WTC11 (cell line): ENCODE data around the gene CRIP1. TPM values are rescaled to one million over a fixed set of nuclear protein-coding genes. Genes with fewer than 3 reads are reported as not detected.
A peak's percentile ranks its signal among the peaks of the same experiment; 100 is the strongest.

Experiments
- ATAC-seq: fragments of 200-7000 bp; cut with Tn5 transposase; 2 replicates; pipeline ENCODE4 v1.10.0; 2021; ENCODE audit warnings: mild to moderate bottlenecking, moderate library complexity
- CTCF ChIA-PET: fragments of 300-600 bp; sonication (Branson Sonifier 250); formaldehyde crosslinking; loops from one replicate; lab custom pipeline; 2021; ENCODE audit warnings: antibody characterized with exemption; lab: Charles Lee
- POLR2A ChIA-PET: fragments of 350-600 bp; sonication (Branson Sonifier 250); formaldehyde crosslinking; loops from one replicate; lab custom pipeline; 2021; ENCODE audit warnings: antibody characterized with exemption; lab: Charles Lee
- DNase-seq: peaks from one replicate; pipeline ENCODE4 v3.0.0; 2021; ENCODE audit warnings: low spot score
- H3K27ac Mint-ChIP-seq: 2 replicates; pipeline ENCODE4 v1.8.0; 2021; ENCODE audit warnings: mixed read lengths
- H3K27me3 Mint-ChIP-seq: 2 replicates; pipeline ENCODE4 v1.8.0; 2021; ENCODE audit warnings: low read depth, mild to moderate bottlenecking, moderate library complexity, mixed read lengths
- H3K36me3 Mint-ChIP-seq: 2 replicates; pipeline ENCODE4 v1.8.0; 2021; ENCODE audit warnings: mixed read lengths
- H3K4me1 Mint-ChIP-seq: 2 replicates; pipeline ENCODE4 v1.8.0; 2022; ENCODE audit warnings: mixed read lengths
- H3K4me3 Mint-ChIP-seq: 2 replicates; pipeline ENCODE4 v1.8.0; 2021; ENCODE audit warnings: mild to moderate bottlenecking, moderate library complexity, mixed read lengths
- H3K9me3 Mint-ChIP-seq: 2 replicates; pipeline ENCODE4 v1.8.0; 2021; ENCODE audit warnings: mixed read lengths
- CBFB ChIP-seq: sonication (generic); formaldehyde crosslinking; IDR thresholded peaks from 2 replicates; pipeline ENCODE4 v1.8.1; 2022; ENCODE audit warnings: mild to moderate bottlenecking, low read depth, missing genetic modification reagents
- EMX1 ChIP-seq: fragments of 250-450 bp; sonication (Bioruptor Pico); IDR thresholded peaks from 2 replicates; pipeline ENCODE4 v1.8.0; 2021; ENCODE audit warnings: mild to moderate bottlenecking
- FOXP1 ChIP-seq: sonication (generic); formaldehyde crosslinking; IDR thresholded peaks from 2 replicates; pipeline ENCODE4 v1.8.0; 2022; ENCODE audit warnings: missing genetic modification reagents, mild to moderate bottlenecking, moderate library complexity, borderline replicate concordance
- HMGA2 ChIP-seq: fragments of 250-450 bp; sonication (Bioruptor Pico); IDR thresholded peaks from 2 replicates; pipeline ENCODE4 v1.4.0; 2021; ENCODE audit warnings: mild to moderate bottlenecking, moderate library complexity
- JAZF1 ChIP-seq: fragments of 250-450 bp; sonication (Bioruptor Pico); IDR thresholded peaks from 2 replicates; pipeline ENCODE4 v1.9.0; 2021; ENCODE audit warnings: moderate library complexity, mild to moderate bottlenecking, inconsistent platforms
- KAT7 ChIP-seq: sonication (generic); formaldehyde crosslinking; IDR thresholded peaks from 2 replicates; pipeline ENCODE4 v1.8.1; 2023; ENCODE audit warnings: missing genetic modification reagents, mild to moderate bottlenecking, borderline replicate concordance
- MYBL2 ChIP-seq: sonication (generic); formaldehyde crosslinking; IDR thresholded peaks from 2 replicates; pipeline ENCODE4 v1.8.1; 2023; ENCODE audit warnings: mild to moderate bottlenecking, moderate library complexity, missing genetic modification reagents
- NR2C2 ChIP-seq: sonication (generic); formaldehyde crosslinking; IDR thresholded peaks from 2 replicates; pipeline ENCODE4 v1.8.0; 2022; ENCODE audit warnings: mild to moderate bottlenecking, missing genetic modification reagents
- NR3C1 ChIP-seq: sonication (generic); formaldehyde crosslinking; conservative IDR thresholded peaks from 2 replicates; pipeline ENCODE4 v1.8.1; 2023; ENCODE audit warnings: low read depth, mild to moderate bottlenecking, missing genetic modification reagents
- OVOL2 ChIP-seq: fragments of 250-450 bp; sonication (Bioruptor Pico); IDR thresholded peaks from 2 replicates; pipeline ENCODE4 v1.9.0; 2021; ENCODE audit warnings: mild to moderate bottlenecking, borderline replicate concordance
- SP1 ChIP-seq: sonication (generic); formaldehyde crosslinking; conservative IDR thresholded peaks from 2 replicates; pipeline ENCODE4 v1.8.1; 2022; ENCODE audit warnings: missing genetic modification reagents
- TCF7 ChIP-seq: sonication (generic); formaldehyde crosslinking; IDR thresholded peaks from 2 replicates; pipeline ENCODE4 v1.8.0; 2022; ENCODE audit warnings: mild to moderate bottlenecking, low read depth, missing genetic modification reagents, moderate library complexity
- TP53 ChIP-seq: sonication (generic); formaldehyde crosslinking; IDR thresholded peaks from 2 replicates; pipeline ENCODE4 v1.8.1; 2023; ENCODE audit warnings: mild to moderate bottlenecking, missing genetic modification reagents
- ZNF138 ChIP-seq: sonication (generic); formaldehyde crosslinking; conservative IDR thresholded peaks from 2 replicates; pipeline ENCODE4 v1.8.1; 2022; ENCODE audit warnings: mild to moderate bottlenecking, moderate library complexity, missing genetic modification reagents
- ZNF232 ChIP-seq: sonication (generic); formaldehyde crosslinking; IDR thresholded peaks from 2 replicates; pipeline ENCODE4 v1.8.0; 2022; ENCODE audit warnings: mild to moderate bottlenecking, missing genetic modification reagents
- total RNA-seq: library from RNA; stranded (reverse); gene quantifications from 3 replicates; pipeline ENCODE4 v1.2.3, GENCODE V29; 2021
- TF ChIP-seq, protein P1 (sequence below): sonication (generic); formaldehyde crosslinking; IDR thresholded peaks from 2 replicates; pipeline ENCODE4 v1.8.0; 2022; ENCODE audit warnings: mild to moderate bottlenecking, missing genetic modification reagents
- TF ChIP-seq, protein P2 (sequence below): sonication (generic); formaldehyde crosslinking; conservative IDR thresholded peaks from 2 replicates; pipeline ENCODE4 v1.8.1; 2022; ENCODE audit warnings: mild to moderate bottlenecking, missing genetic modification reagents
- TF ChIP-seq, protein P3 (sequence below): sonication (generic); formaldehyde crosslinking; IDR thresholded peaks from 2 replicates; pipeline ENCODE4 v1.8.1; 2023; ENCODE audit warnings: mild to moderate bottlenecking, missing genetic modification reagents
- TF ChIP-seq, protein P4 (sequence below): fragments of 250-450 bp; sonication (Bioruptor Pico); IDR thresholded peaks from 2 replicates; pipeline ENCODE4 v1.9.0; 2021; ENCODE audit warnings: mild to moderate bottlenecking
- TF ChIP-seq, protein P5 (sequence below): sonication (generic); formaldehyde crosslinking; IDR thresholded peaks from 2 replicates; pipeline ENCODE4 v1.8.1; 2023; ENCODE audit warnings: mild to moderate bottlenecking, missing genetic modification reagents, moderate library complexity
- TF ChIP-seq, protein P6 (sequence below): sonication (generic); formaldehyde crosslinking; IDR thresholded peaks from 2 replicates; pipeline ENCODE4 v1.8.1; 2023; ENCODE audit warnings: mild to moderate bottlenecking, missing genetic modification reagents
- TF ChIP-seq, protein P7 (sequence below): sonication (generic); formaldehyde crosslinking; IDR thresholded peaks from 2 replicates; pipeline ENCODE4 v1.8.1; 2022; ENCODE audit warnings: low read depth, mild to moderate bottlenecking, moderate library complexity, missing genetic modification reagents, borderline replicate concordance
- TF ChIP-seq, protein P8 (sequence below): sonication (generic); formaldehyde crosslinking; IDR thresholded peaks from 2 replicates; pipeline ENCODE4 v1.8.0; 2023; ENCODE audit warnings: missing genetic modification reagents

The CRIP1 gene
- total RNA-seq, 1 experiment from 2014 or later, result 9.0 TPM

DNA sequence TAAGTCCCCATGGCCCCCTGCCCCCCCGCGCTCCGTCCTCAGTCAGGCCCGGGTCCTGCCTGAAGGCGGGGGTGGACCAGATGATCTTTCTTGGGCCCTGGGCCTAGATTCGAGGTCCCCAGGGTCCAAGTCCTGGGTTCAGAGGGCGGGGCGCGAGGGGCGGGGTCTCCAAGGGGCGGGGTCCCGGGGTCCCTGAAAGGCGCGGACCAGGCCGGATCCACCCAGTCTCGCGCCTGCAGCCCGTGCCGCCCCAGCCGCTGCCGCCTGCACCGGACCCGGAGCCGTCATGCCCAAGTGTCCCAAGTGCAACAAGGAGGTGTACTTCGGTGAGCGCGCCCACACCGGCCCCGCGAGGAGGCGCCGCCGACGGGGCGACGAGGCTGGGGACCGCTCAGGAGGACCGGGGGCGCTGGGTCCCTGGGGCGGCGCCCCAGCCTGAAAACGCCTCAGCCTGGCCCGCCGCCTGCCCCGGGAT is 325 bp downstream of the CRIP1 start (continued):
- TF ChIP-seq, protein P1, sequence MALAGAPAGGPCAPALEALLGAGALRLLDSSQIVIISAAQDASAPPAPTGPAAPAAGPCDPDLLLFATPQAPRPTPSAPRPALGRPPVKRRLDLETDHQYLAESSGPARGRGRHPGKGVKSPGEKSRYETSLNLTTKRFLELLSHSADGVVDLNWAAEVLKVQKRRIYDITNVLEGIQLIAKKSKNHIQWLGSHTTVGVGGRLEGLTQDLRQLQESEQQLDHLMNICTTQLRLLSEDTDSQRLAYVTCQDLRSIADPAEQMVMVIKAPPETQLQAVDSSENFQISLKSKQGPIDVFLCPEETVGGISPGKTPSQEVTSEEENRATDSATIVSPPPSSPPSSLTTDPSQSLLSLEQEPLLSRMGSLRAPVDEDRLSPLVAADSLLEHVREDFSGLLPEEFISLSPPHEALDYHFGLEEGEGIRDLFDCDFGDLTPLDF (CRISPR knock-in tag), result no peak
- TF ChIP-seq ZNF232 (CRISPR knock-in tag), result no peak
- TF ChIP-seq, protein P2, sequence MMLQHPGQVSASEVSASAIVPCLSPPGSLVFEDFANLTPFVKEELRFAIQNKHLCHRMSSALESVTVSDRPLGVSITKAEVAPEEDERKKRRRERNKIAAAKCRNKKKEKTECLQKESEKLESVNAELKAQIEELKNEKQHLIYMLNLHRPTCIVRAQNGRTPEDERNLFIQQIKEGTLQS, result no peak
- TF ChIP-seq, all 79 proteins: peak for 3

DNA sequence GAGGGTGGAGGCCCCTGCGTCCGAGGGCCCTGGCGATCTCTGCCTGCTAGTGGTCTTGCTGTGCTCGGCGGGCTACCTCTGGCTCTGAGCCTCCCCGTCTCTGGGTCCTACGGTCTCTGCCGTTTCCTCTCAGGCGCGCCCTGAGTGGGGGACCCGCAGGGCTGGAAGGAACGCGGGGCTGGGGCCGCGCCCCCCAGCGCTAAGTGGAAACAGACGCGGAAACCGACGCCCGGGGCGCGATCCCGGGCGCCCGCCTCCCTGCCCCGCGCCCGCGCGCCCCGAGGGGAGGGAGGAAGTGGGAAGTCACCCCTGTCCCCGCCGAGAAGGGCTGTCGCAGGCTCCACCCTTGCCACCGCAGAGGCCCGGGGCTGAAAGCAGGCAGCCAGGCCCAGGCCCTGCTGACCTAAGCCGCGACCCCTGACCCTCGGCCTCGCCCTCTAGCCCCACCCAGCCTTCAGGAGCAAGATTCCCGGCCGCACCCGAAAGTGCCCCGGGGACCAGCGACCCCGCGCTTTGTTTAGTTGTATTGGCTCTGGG is 831 bp downstream of the CRIP1 start:
- CTCF ChIA-PET, result interaction anchor here (0.6 to 1.9 kb wide), 3 partner anchors 14 to 39 kb away, joined by 3 to 14 read pairs (median 5); no protein-coding TSS in a partner anchor

DNA sequence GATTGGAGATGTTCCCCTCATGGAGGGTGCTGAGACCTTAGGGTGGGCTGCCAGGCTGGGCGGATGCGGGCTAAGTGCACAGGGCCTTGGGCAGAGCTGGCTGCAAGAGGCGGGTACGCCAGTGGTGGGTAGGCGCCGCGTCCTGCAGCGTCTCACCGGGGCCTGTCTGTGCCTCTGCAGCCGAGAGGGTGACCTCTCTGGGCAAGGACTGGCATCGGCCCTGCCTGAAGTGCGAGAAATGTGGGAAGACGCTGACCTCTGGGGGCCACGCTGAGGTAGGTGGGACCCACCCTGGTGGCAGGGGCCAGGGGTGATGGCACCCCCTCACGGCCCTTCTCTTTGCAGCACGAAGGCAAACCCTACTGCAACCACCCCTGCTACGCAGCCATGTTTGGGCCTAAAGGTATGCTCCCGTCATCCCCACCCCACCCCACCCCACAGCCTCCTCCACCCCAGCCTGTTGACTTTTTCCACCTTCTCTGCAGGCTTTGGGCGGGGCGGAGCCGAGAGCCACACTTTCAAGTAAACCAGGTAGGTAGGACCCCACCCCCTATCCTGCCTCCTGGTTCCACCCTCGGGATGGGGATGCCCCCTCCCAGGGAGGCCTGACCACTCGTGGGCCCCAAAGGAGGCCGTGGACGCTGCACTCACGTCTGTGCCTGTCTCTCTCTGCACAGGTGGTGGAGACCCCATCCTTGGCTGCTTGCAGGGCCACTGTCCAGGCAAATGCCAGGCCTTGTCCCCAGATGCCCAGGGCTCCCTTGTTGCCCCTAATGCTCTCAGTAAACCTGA is 1.5 kb downstream of the CRIP1 start:
- Mint-ChIP-seq H3K4me3 (peak overlapping the region; percentile 25), H3K4me1 (peaks cover 4% of the 10 kb centered on the region), H3K27ac (no peak overlapping the region), H3K27me3 (peaks cover 58% of the 10 kb centered on the region), H3K36me3 (no peaks in the 10 kb centered on the region), H3K9me3 (no peaks in the 10 kb centered on the region)
- DNase-seq, result no peak
- no peak for ATAC-seq
- POLR2A ChIA-PET, result no interaction called here
- CTCF ChIA-PET, result interaction anchor here (1.5 to 3.4 kb wide), 5 partner anchors 7 to 118 kb away, joined by 4 to 93 read pairs (median 49); no protein-coding TSS in a partner anchor
- TF ChIP-seq, protein P3, sequence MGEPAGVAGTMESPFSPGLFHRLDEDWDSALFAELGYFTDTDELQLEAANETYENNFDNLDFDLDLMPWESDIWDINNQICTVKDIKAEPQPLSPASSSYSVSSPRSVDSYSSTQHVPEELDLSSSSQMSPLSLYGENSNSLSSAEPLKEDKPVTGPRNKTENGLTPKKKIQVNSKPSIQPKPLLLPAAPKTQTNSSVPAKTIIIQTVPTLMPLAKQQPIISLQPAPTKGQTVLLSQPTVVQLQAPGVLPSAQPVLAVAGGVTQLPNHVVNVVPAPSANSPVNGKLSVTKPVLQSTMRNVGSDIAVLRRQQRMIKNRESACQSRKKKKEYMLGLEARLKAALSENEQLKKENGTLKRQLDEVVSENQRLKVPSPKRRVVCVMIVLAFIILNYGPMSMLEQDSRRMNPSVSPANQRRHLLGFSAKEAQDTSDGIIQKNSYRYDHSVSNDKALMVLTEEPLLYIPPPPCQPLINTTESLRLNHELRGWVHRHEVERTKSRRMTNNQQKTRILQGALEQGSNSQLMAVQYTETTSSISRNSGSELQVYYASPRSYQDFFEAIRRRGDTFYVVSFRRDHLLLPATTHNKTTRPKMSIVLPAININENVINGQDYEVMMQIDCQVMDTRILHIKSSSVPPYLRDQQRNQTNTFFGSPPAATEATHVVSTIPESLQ (CRISPR knock-in tag), result no peak
- TF ChIP-seq ZNF138 (CRISPR knock-in tag) (no peak), ZNF232 (CRISPR knock-in tag) (no peak), HMGA2 (CRISPR knock-in tag) (no peak), CBFB (CRISPR knock-in tag) (no peak)
- TF ChIP-seq, protein P2, result no peak
- TF ChIP-seq, protein P4, sequence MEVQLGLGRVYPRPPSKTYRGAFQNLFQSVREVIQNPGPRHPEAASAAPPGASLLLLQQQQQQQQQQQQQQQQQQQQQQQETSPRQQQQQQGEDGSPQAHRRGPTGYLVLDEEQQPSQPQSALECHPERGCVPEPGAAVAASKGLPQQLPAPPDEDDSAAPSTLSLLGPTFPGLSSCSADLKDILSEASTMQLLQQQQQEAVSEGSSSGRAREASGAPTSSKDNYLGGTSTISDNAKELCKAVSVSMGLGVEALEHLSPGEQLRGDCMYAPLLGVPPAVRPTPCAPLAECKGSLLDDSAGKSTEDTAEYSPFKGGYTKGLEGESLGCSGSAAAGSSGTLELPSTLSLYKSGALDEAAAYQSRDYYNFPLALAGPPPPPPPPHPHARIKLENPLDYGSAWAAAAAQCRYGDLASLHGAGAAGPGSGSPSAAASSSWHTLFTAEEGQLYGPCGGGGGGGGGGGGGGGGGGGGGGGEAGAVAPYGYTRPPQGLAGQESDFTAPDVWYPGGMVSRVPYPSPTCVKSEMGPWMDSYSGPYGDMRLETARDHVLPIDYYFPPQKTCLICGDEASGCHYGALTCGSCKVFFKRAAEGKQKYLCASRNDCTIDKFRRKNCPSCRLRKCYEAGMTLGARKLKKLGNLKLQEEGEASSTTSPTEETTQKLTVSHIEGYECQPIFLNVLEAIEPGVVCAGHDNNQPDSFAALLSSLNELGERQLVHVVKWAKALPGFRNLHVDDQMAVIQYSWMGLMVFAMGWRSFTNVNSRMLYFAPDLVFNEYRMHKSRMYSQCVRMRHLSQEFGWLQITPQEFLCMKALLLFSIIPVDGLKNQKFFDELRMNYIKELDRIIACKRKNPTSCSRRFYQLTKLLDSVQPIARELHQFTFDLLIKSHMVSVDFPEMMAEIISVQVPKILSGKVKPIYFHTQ (CRISPR knock-in tag), result no peak
- TF ChIP-seq, protein P5, sequence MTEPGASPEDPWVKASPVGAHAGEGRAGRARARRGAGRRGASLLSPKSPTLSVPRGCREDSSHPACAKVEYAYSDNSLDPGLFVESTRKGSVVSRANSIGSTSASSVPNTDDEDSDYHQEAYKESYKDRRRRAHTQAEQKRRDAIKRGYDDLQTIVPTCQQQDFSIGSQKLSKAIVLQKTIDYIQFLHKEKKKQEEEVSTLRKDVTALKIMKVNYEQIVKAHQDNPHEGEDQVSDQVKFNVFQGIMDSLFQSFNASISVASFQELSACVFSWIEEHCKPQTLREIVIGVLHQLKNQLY (CRISPR knock-in tag), result no peak

More for the DNA sequence above, 831 bp downstream of the CRIP1 start:
- ATAC-seq, result no peak
- TF ChIP-seq OVOL2 (CRISPR knock-in tag), result no peak
- no peak for TF ChIP-seq FOXP1
- TF ChIP-seq, protein P6, sequence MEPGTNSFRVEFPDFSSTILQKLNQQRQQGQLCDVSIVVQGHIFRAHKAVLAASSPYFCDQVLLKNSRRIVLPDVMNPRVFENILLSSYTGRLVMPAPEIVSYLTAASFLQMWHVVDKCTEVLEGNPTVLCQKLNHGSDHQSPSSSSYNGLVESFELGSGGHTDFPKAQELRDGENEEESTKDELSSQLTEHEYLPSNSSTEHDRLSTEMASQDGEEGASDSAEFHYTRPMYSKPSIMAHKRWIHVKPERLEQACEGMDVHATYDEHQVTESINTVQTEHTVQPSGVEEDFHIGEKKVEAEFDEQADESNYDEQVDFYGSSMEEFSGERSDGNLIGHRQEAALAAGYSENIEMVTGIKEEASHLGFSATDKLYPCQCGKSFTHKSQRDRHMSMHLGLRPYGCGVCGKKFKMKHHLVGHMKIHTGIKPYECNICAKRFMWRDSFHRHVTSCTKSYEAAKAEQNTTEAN (CRISPR knock-in tag), result no peak
- TF ChIP-seq, protein P7, sequence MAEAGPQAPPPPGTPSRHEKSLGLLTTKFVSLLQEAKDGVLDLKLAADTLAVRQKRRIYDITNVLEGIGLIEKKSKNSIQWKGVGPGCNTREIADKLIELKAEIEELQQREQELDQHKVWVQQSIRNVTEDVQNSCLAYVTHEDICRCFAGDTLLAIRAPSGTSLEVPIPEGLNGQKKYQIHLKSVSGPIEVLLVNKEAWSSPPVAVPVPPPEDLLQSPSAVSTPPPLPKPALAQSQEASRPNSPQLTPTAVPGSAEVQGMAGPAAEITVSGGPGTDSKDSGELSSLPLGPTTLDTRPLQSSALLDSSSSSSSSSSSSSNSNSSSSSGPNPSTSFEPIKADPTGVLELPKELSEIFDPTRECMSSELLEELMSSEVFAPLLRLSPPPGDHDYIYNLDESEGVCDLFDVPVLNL (CRISPR knock-in tag), result no peak
- no peak for TF ChIP-seq SP1 (CRISPR knock-in tag)
- no peak for TF ChIP-seq NR2C2 (CRISPR knock-in tag)
- no peak for TF ChIP-seq MYBL2 (CRISPR knock-in tag)
- no peak for TF ChIP-seq JAZF1 (CRISPR knock-in tag)
- TF ChIP-seq KAT7 (CRISPR knock-in tag), result no peak
- TF ChIP-seq NR3C1, result no peak
- TF ChIP-seq, protein P8, sequence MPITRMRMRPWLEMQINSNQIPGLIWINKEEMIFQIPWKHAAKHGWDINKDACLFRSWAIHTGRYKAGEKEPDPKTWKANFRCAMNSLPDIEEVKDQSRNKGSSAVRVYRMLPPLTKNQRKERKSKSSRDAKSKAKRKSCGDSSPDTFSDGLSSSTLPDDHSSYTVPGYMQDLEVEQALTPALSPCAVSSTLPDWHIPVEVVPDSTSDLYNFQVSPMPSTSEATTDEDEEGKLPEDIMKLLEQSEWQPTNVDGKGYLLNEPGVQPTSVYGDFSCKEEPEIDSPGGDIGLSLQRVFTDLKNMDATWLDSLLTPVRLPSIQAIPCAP (CRISPR knock-in tag), result no peak
- TF ChIP-seq ZNF232 (CRISPR knock-in tag), result no peak
- TF ChIP-seq EMX1 (CRISPR knock-in tag), result no peak
- TF ChIP-seq TP53 (CRISPR knock-in tag), result no peak
- no peak for TF ChIP-seq TCF7 (CRISPR knock-in tag)
- TF ChIP-seq, protein P5 (CRISPR knock-in tag), result no peak
- peaks cover 4% of the 10 kb centered on the region for H3K4me1 Mint-ChIP-seq
- peaks cover 62% of the 10 kb centered on the region for H3K27me3 Mint-ChIP-seq
- no peaks in the 10 kb centered on the region for H3K9me3 Mint-ChIP-seq
- no peaks in the 10 kb centered on the region for H3K36me3 Mint-ChIP-seq
- no peak overlapping the region for H3K27ac Mint-ChIP-seq
- peak overlapping the region; percentile 36 for H3K4me3 Mint-ChIP-seq
- DNase-seq, result no peak
- POLR2A ChIA-PET, result no interaction called here
